Measurements from ENCODE around the gene MBTPS1. TPM values are rescaled to one million over a fixed set of nuclear protein-coding genes. Genes with fewer than 3 reads are reported as not detected.
A peak's percentile ranks its signal among the peaks of the same experiment; 100 is the strongest.

Gene MBTPS1
- total RNA-seq, 1 donor from 2014 or later, result 88.7 TPM

DNA sequence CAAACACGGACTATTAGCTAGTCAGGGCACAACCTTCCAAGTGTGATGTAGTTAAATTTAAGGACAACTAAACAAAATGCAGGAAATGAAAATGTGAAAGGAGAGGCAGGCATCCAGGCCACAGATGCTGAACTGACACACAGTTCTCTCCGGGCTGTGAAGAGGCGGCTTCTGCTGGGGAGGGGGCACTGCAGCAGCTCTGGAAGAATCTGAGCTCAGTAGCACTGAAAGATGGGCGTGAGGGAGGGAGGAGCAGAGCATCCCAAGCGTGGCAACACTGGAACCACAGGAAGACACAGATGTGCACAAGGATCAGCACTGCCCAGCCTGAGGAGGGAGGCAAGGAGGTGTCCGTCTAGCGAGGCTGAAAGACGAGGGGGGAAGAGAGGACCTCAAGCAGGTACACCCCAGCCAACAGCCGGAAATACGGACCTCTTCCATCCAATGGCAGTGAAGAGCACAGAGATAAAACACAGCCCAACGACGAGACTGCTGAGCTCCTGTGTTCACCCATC, 11.4 kb downstream of the MBTPS1 start:
- Mint-ChIP-seq H3K4me1 (ENCODE audit: low read depth) (peaks cover 14% of the 10 kb centered on the region), H3K36me3 (ENCODE audit: low read depth) (peaks cover 2% of the 10 kb centered on the region), H3K4me3 (ENCODE audit: unreplicated experiment) (no peak overlapping the region), H3K27me3 (ENCODE audit: low read depth) (no peaks in the 10 kb centered on the region), H3K9me3 (ENCODE audit: low read depth) (no peaks in the 10 kb centered on the region), H3K27ac (ENCODE audit: unreplicated experiment) (no peak overlapping the region)
- no peak for TF ChIP-seq CTCF (IDR thresholded peaks at IDR 0.05)
- no peak for DNase-seq (ENCODE audit: low spot score)

- Mint-ChIP-seq H3K27me3 (ENCODE audit: low read depth) (no peaks in the 10 kb centered on the region), H3K4me3 (ENCODE audit: unreplicated experiment) (no peak overlapping the region), H3K36me3 (ENCODE audit: low read depth) (peaks cover 2% of the 10 kb centered on the region), H3K9me3 (ENCODE audit: low read depth) (no peaks in the 10 kb centered on the region), H3K4me1 (ENCODE audit: low read depth) (peaks cover 24% of the 10 kb centered on the region), H3K27ac (ENCODE audit: unreplicated experiment) (no peak overlapping the region)
- no peak for DNase-seq (ENCODE audit: low spot score)
- TF ChIP-seq CTCF (IDR thresholded peaks at IDR 0.05), result no peak
These were observed 12.5 kb downstream of the MBTPS1 start for GRCh38 chr16:84104231-84104630.

- Mint-ChIP-seq H3K36me3 (ENCODE audit: low read depth) (peaks cover 2% of the 10 kb centered on the region), H3K9me3 (ENCODE audit: low read depth) (no peaks in the 10 kb centered on the region), H3K4me1 (ENCODE audit: low read depth) (peaks cover 24% of the 10 kb centered on the region), H3K4me3 (ENCODE audit: unreplicated experiment) (no peak overlapping the region), H3K27me3 (ENCODE audit: low read depth) (no peaks in the 10 kb centered on the region), H3K27ac (ENCODE audit: unreplicated experiment) (no peak overlapping the region)
- no peak for TF ChIP-seq CTCF (IDR thresholded peaks at IDR 0.05)
- DNase-seq (ENCODE audit: low spot score), result no peak
These were observed 13.1 kb downstream of the MBTPS1 start for GRCh38 chr16:84103678-84104077.

GRCh38 chr16:84098939-84099338, 17.8 kb downstream of the MBTPS1 start:
- H3K4me3 Mint-ChIP-seq (ENCODE audit: unreplicated experiment), result no peak overlapping the region
- peak overlapping the region; percentile 76 for H3K27ac Mint-ChIP-seq (ENCODE audit: unreplicated experiment)
- H3K4me1 Mint-ChIP-seq (ENCODE audit: low read depth), result peaks cover 14% of the 10 kb centered on the region
- H3K9me3 Mint-ChIP-seq (ENCODE audit: low read depth), result no peaks in the 10 kb centered on the region
- no peak for TF ChIP-seq CTCF (IDR thresholded peaks at IDR 0.05)
- DNase-seq (ENCODE audit: low spot score), result no peak
- no peaks in the 10 kb centered on the region for H3K27me3 Mint-ChIP-seq (ENCODE audit: low read depth)
- H3K36me3 Mint-ChIP-seq (ENCODE audit: low read depth), result peaks cover 16% of the 10 kb centered on the region

DNA sequence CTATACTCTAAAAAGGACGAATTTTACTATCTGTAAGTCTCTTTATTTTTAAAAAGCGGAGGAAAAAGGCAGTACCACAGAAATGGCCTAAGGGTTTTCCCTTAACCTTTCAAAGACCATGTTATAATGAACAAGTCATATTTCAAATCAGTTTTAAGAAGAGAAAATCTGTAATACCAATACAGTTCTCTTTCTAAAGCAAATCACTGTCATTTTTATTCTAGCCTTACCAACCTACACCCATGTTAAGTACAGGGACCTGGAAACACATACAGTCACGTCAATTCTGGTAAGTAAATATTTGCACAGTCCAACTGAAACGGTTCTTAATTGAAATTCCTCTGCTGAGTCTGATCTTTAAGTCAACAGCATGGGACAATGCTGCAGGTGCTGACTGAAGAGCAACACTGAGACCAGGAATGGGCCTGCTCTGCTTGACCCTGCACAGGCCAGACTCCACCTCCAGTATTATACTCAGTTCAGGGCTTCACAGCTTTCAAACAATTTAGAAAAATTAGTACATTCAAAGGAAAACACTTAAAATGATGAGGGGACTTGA, 20.2 kb downstream of the MBTPS1 start:
- Mint-ChIP-seq H3K27ac (ENCODE audit: unreplicated experiment) (no peak overlapping the region), H3K36me3 (ENCODE audit: low read depth) (peaks cover 30% of the 10 kb centered on the region), H3K9me3 (ENCODE audit: low read depth) (no peaks in the 10 kb centered on the region), H3K27me3 (ENCODE audit: low read depth) (no peaks in the 10 kb centered on the region), H3K4me3 (ENCODE audit: unreplicated experiment) (no peak overlapping the region), H3K4me1 (ENCODE audit: low read depth) (peaks cover 10% of the 10 kb centered on the region)
- DNase-seq (ENCODE audit: low spot score), result no peak
- no peak for TF ChIP-seq CTCF (IDR thresholded peaks at IDR 0.05)
